Naive thymus-derived CD4-positive, alpha-beta T cell (primary cell): ENCODE results near the gene APOF. TPM values are rescaled to one million over a fixed set of nuclear protein-coding genes. Genes with fewer than 3 reads are reported as not detected.
"Not testable (repeated sequence)": the region's sequence is repeated elsewhere in the genome, so short reads cannot be mapped to it uniquely, and the experiment has no call there.

ENCODE experiments used
- ATAC-seq: fragments of 150-1000 bp; cut with Tn5 transposase; 2 replicates; pipeline ENCODE4 v1.10.0; 2021; ENCODE audit warnings: mild to moderate bottlenecking, moderate library complexity
- CTCF ChIA-PET: fragments of 350-600 bp; sonication (Branson Sonifier 250); formaldehyde crosslinking; loops from one replicate; lab custom pipeline; 2021; ENCODE audit warnings: antibody characterized with exemption; lab: Charles Lee
- POLR2A ChIA-PET: fragments of 350-600 bp; sonication (Branson Sonifier 250); formaldehyde crosslinking; loops from one replicate; lab custom pipeline; 2021; ENCODE audit warnings: antibody characterized with exemption, inconsistent platforms; lab: Charles Lee
- DNase-seq, 9 donors: peaks; one replicate each; pipeline versions ENCODE4 v3.0.0 to v3.0.0-alpha.2; 2020 to 2022; ENCODE audit warnings: mixed read lengths in 1 of 9
- H3K27ac ChIP-seq: one replicate; pipeline ENCODE4 v1.7.0; 2013; ENCODE audit warnings: mild to moderate bottlenecking, low read depth, low read length, moderate library complexity
- H3K27me3 ChIP-seq, 2 donors: one replicate each; pipeline ENCODE4 v1.7.0; 2013; ENCODE audit warnings: low read length in 2 of 2, mild to moderate bottlenecking in 2 of 2, moderate library complexity in 2 of 2; ENCODE audit not compliant: control insufficient read depth in 2 of 2, insufficient read depth in 2 of 2
- H3K36me3 ChIP-seq, 3 experiments: 1 replicate in 2 of 3; 2 replicates in 1 of 3; pipeline ENCODE4 v1.7.0; 2013; ENCODE audit warnings: low read length in 3 of 3, mild to moderate bottlenecking in 3 of 3, moderate library complexity in 1 of 3; ENCODE audit not compliant: insufficient read depth in 3 of 3, control insufficient read depth in 2 of 3
- H3K4me1 ChIP-seq, 2 donors: one replicate each; pipeline ENCODE4 v1.7.0; 2013; ENCODE audit warnings: low read length in 2 of 2, mild to moderate bottlenecking in 2 of 2, moderate library complexity in 1 of 2; ENCODE audit not compliant: control insufficient read depth in 2 of 2, insufficient read depth in 2 of 2
- H3K4me3 ChIP-seq: 2 replicates; pipeline ENCODE4 v1.7.0; 2013; ENCODE audit warnings: mild to moderate bottlenecking, low read length
- H3K9me3 ChIP-seq, 3 experiments: 1 replicate in 2 of 3; 2 replicates in 1 of 3; pipeline ENCODE4 v1.7.0; 2013; ENCODE audit warnings: low read length in 3 of 3; ENCODE audit not compliant: control insufficient read depth in 2 of 3
- H3K27ac Mint-ChIP-seq, 9 donors: one replicate each; pipeline ENCODE4 v1.8.0; 2020 to 2022; ENCODE audit warnings: mixed read lengths in 9 of 9, mild to moderate bottlenecking in 8 of 9, moderate library complexity in 5 of 9, inconsistent platforms in 2 of 9
- H3K27me3 Mint-ChIP-seq, 5 donors: one replicate each; pipeline ENCODE4 v1.8.0; 2021 to 2022; ENCODE audit warnings: mixed read lengths in 5 of 5, mild to moderate bottlenecking in 1 of 5
- H3K36me3 Mint-ChIP-seq, 5 donors: one replicate each; pipeline ENCODE4 v1.8.0; 2020 to 2022; ENCODE audit warnings: mixed read lengths in 5 of 5, mild to moderate bottlenecking in 3 of 5, inconsistent platforms in 1 of 5
- H3K4me1 Mint-ChIP-seq, 7 donors: one replicate each; pipeline ENCODE4 v1.8.0; 2020 to 2022; ENCODE audit warnings: mixed read lengths in 7 of 7, mild to moderate bottlenecking in 3 of 7, inconsistent platforms in 1 of 7
- H3K4me3 Mint-ChIP-seq, 10 donors: one replicate each; pipeline ENCODE4 v1.8.0; 2020 to 2022; ENCODE audit warnings: mild to moderate bottlenecking in 10 of 10, mixed read lengths in 10 of 10, moderate library complexity in 6 of 10, inconsistent platforms in 2 of 10
- H3K9me3 Mint-ChIP-seq, 11 donors: one replicate each; pipeline ENCODE4 v1.8.0; 2020 to 2022; ENCODE audit warnings: mixed read lengths in 11 of 11, mild to moderate bottlenecking in 4 of 11, inconsistent platforms in 1 of 11, moderate library complexity in 1 of 11
- intact Hi-C, 2 donors: fragments of 100-400 bp; cut with micrococcal nuclease; formaldehyde crosslinking; loops; one replicate each; pipeline ENCODE4 v1.15.1; 2023
- polyA plus RNA-seq, 2 donors: library from polyadenylated mRNA; unstranded; fragments of 300-500 nt; fragmentation: Illumina TruSeq; gene quantifications; one replicate each; pipeline ENCODE4 v1.2.3, GENCODE V29; 2021
- total RNA-seq, 6 experiments: library from RNA in 5 of 6; stranded (reverse) in 5 of 6; gene quantifications; 1 replicate in 5 of 6; 2 replicates in 1 of 6; pipeline ENCODE4 v1.2.3 and lab custom pipeline; 2021 to 2026

APOF gene
- total and polyA plus RNA-seq, 7 experiments from 2014 or later, result 0.12 TPM; not detected in 6

DNA sequence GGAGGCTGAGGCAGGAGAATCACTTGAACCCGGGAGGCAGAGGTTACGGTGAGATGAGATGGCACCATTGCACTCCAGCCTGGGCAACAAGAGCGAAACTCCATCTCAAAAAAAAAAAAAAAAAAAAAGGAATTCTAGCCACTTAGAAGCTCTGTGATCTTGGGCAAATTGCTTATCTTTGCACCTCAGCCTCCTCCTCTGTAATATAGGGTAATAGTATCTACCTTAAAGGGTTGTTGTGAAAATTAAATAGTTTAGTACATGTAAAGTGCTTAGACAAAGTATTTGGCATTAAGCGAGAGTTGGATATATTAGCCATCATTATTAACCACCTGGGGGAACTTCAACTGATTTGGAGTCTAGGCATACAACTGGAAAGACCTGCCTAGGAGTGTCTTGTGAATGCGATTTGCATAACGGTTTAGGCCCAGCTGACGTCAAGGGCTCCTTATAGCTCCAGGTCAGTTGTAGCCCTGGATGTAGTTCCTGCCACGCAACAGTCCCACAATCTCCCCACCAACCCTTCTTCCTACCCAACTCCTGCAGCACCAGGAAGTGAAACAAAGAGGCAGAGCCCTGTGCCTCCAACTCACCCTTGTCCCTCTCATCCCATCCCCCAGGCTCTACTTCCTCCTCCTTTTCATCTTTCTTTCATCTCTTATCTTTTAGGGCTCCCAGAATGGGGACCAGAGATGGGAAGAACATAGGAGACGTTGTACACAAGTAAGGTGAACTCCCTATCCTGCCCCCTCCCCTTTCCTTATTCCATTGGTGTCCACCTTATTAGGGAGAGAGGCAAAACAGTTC lies 26.1 kb downstream of the APOF start:
- intact Hi-C loops, result loop anchor here in 1 of 2 donors (10.0 kb wide), 1 partner anchor 1408 kb away; the partner anchor contains the start of gene TSPAN31
- H3K27ac ChIP-seq, result peak overlapping the region; percentile 30
- peak overlapping the region in 7 of 10 donors; percentile 0 to 37 (median 25) for H3K4me3 Mint-ChIP-seq

DNA sequence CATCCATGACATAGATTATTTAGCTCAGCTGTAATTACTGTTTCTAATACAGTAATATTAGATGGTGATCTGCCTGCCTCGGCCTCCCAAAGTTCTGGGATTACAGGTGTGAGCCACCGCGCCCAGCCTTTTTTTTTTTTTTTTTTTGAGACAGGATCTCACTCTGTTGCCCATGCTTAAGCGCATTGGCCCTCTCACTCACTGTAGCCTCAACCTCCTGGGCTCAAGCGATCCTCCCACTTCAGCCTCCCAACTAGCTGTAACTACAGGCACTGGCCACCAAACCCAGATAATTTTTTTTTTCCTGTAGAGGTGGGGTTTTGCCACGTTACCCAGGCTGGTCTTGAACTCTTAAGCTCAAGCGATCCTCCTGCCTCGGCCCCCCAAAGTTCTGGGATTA lies 27.1 kb downstream of the APOF start:
- ATAC-seq, DNase-seq, H3K4me3 Mint-ChIP-seq, H3K36me3 ChIP-seq, H3K27me3 ChIP-seq, H3K27me3 Mint-ChIP-seq, H3K9me3 ChIP-seq, H3K4me3 ChIP-seq, H3K9me3 Mint-ChIP-seq: not testable (repeated sequence)
- peaks cover 27 to 82% (median 64%) of the 10 kb centered on the region in 7 donors for H3K4me1 Mint-ChIP-seq
- H3K27ac ChIP-seq, result peak overlapping the region; percentile 98
- POLR2A ChIA-PET, result interaction anchor here (0.7 to 9.8 kb wide), 4 partner anchors 8 to 132 kb away, joined by 3 to 156 read pairs (median 35); partner anchors contain the start of genes APOF, CNPY2 and STAT2
- H3K36me3 Mint-ChIP-seq, result peaks cover 0 to 17% (median 12%) of the 10 kb centered on the region in 5 donors
- intact Hi-C loops, result loop anchor here in 1 of 2 donors (2.0 to 10.0 kb wide), 2 partner anchors 77 to 1409 kb away; partner anchors contain the start of genes ANKRD52 and TSPAN31
- peak overlapping the region in 7 of 9 donors; percentile 26 to 100 (median 99) for H3K27ac Mint-ChIP-seq
- H3K4me1 ChIP-seq, result peaks cover 39 to 40% of the 10 kb centered on the region in 2 donors
- CTCF ChIA-PET, result interaction anchor here (0.7 to 1.5 kb wide), 2 partner anchors 128 to 129 kb away, joined by 3 read pairs; no protein-coding TSS in a partner anchor

More for the DNA sequence above, 26.1 kb downstream of the APOF start:
- peak overlapping the region; percentile 31 to 99 (median 91) for H3K27ac Mint-ChIP-seq
- Histone ChIP-seq H3K9me3 (no peaks in the 10 kb centered on the region), H3K4me1 (peaks cover 40% of the 10 kb centered on the region in 2 donors), H3K27me3 (no peaks in the 10 kb centered on the region), H3K36me3 (peaks cover 0 to 11% (median 0%) of the 10 kb centered on the region in 3 experiments), H3K4me3 (no peak overlapping the region)
- ChIA-PET CTCF (interaction anchor here (0.6 to 2.6 kb wide), 4 partner anchors 15 to 128 kb away, joined by 3 to 10 read pairs (median 4); no protein-coding TSS in a partner anchor), POLR2A (interaction anchor here (0.6 to 9.8 kb wide), 6 partner anchors 15 to 131 kb away, joined by 3 to 156 read pairs (median 16); partner anchors contain the start of genes APOF, CNPY2 and STAT2)
- H3K4me1 Mint-ChIP-seq, result peaks cover 27 to 83% (median 67%) of the 10 kb centered on the region in 7 donors
- peaks cover 0 to 2% (median 0%) of the 10 kb centered on the region in 5 donors for H3K27me3 Mint-ChIP-seq
- H3K9me3 Mint-ChIP-seq, result peaks cover 0 to 2% (median 0%) of the 10 kb centered on the region in 11 donors
- no peak for DNase-seq
- ATAC-seq, result no peak
- H3K36me3 Mint-ChIP-seq, result peaks cover 0 to 17% (median 9%) of the 10 kb centered on the region in 5 donors

DNA sequence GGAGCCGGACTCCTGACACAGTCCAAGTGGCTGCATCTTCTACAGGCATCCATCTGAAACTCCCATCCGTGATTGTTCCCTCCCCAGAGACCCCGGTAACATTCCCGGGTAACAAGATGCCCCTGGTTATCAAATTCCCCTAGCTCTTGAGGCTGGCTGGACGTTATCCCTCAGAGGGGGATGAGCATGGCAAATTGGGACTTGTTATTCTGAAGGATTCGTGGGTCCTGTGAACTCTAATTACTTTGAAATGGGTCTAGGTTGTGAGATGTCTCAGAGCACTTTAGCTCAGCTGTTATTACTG lies 28.2 kb downstream of the APOF start:
- H3K4me1 ChIP-seq, result peaks cover 30 to 33% of the 10 kb centered on the region in 2 donors
- peaks cover 0 to 19% (median 8%) of the 10 kb centered on the region in 5 donors for H3K36me3 Mint-ChIP-seq
- intact Hi-C loops, result loop anchor here (1.0 to 10.0 kb wide), 12 partner anchors 12 to 1410 kb away; partner anchors contain the start of genes STAT2 (in 2 of the 2), TIMELESS (in 2 of the 2), ANKRD52 (in 1 of the 2) and COQ10A (in 1 of the 2)
- peaks cover 22 to 71% (median 54%) of the 10 kb centered on the region in 7 donors for H3K4me1 Mint-ChIP-seq
- no peaks in the 10 kb centered on the region for H3K27me3 ChIP-seq
- H3K9me3 ChIP-seq, result no peaks in the 10 kb centered on the region
- H3K27ac ChIP-seq, result peak overlapping the region; percentile 98
- H3K4me3 ChIP-seq, result peak overlapping the region; percentile 93
- DNase-seq (peak in 1 of 9 donors; percentile 10), ATAC-seq (no peak)
- no peaks in the 10 kb centered on the region for H3K36me3 ChIP-seq
- peaks cover 0 to 2% (median 0%) of the 10 kb centered on the region in 5 donors for H3K27me3 Mint-ChIP-seq
- POLR2A ChIA-PET, result interaction anchor here (0.6 to 9.8 kb wide), 7 partner anchors 9 to 120 kb away, joined by 3 to 156 read pairs (median 7); partner anchors contain the start of genes APOF, CNPY2 and STAT2
- CTCF ChIA-PET, result interaction anchor here (1.1 to 3.0 kb wide), 2 partner anchors 26 to 130 kb away, joined by 6 to 9 read pairs; partner anchors contain the start of gene STAT2
- peak overlapping the region; percentile 97 to 100 (median 99) for H3K27ac Mint-ChIP-seq
- H3K4me3 Mint-ChIP-seq, result peak overlapping the region; percentile 89 to 99 (median 95)
- H3K9me3 Mint-ChIP-seq, result peaks cover 0 to 2% (median 0%) of the 10 kb centered on the region in 11 donors

DNA sequence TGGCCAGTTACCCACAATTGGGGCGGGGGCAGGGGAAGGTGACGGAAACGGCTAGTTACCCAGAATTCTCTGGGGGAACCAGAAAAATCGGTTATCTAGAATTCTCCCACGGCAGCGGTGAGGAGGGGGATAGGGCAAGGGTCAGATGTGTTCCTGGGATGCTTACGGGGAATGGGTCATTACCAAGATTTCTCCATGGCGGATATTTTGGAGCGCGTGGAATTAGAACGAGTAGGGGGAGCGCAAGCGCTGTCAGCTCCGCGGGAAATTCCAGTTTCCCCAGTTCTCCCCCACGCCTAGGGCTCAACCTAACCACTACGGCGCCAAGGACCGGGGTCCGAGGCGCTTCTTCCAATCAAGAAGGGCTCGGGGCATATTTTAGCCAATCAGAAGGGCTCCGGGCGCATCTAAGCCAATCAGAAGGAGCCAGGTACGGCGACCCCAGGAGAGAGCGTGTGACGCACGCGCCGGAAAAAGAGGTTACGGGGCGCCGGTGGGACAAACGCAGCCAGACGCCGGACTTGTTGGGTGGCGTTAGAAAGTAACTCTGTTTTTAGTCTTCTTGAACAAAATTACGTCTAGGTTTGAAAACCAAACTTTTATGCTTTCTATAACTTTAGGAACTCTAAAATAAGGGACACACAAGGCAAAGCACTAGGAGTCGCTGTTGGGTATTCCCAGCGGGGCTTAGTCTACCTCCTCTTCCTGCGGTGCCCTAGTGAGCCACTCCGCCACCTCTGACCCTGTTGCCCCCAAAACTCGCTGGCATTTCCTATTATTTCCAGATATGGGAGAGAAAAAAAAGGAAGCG lies 28.8 kb downstream of the APOF start, which contains the start of gene PAN2:
Gene PAN2 (minus strand): TSS at position 322 of the 811 bp plus-strand sequence. CDS start 906 bp downstream, outside the sequence.
- Histone ChIP-seq H3K9me3 (no peaks in the 10 kb centered on the region), H3K36me3 (no peaks in the 10 kb centered on the region), H3K4me3 (peak within 1 kb of the TSS; percentile 93), H3K4me1 (peaks cover 27 to 30% of the 10 kb centered on the region in 2 donors), H3K27me3 (no peaks in the 10 kb centered on the region), H3K27ac (peak within 1 kb of the TSS; percentile 98)
- intact Hi-C loops, result loop anchor here (1.0 to 10.0 kb wide), 12 partner anchors 12 to 1411 kb away; partner anchors contain the start of genes CS (in 2 of the 2), SPRYD4 (in 2 of the 2), STAT2 (in 2 of the 2) and TIMELESS (in 2 of the 2)
- peaks cover 16 to 66% (median 48%) of the 10 kb centered on the region in 7 donors for H3K4me1 Mint-ChIP-seq
- POLR2A ChIA-PET, result interaction anchor here (0.6 to 9.8 kb wide), 16 partner anchors 8 to 505 kb away, joined by 3 to 156 read pairs (median 4); partner anchors contain the start of genes APOF, CNPY2, COQ10A and DNAJC14
- H3K9me3 Mint-ChIP-seq, result peaks cover 0 to 2% (median 0%) of the 10 kb centered on the region in 11 donors
- H3K27ac Mint-ChIP-seq, result peak within 1 kb of the TSS; percentile 97 to 100 (median 99)
- CTCF ChIA-PET, result interaction anchor here (0.6 to 3.0 kb wide), 5 partner anchors 26 to 130 kb away, joined by 3 to 9 read pairs (median 5); partner anchors contain the start of genes RNF41 and STAT2
- peaks cover 0 to 2% (median 0%) of the 10 kb centered on the region in 5 donors for H3K27me3 Mint-ChIP-seq
- peak; percentile 90 for ATAC-seq
- peak within 1 kb of the TSS; percentile 89 to 99 (median 95) for H3K4me3 Mint-ChIP-seq
- peaks cover 0 to 14% (median 7%) of the 10 kb centered on the region in 5 donors for H3K36me3 Mint-ChIP-seq
- peak; percentile 74 to 94 (median 92) for DNase-seq

DNA sequence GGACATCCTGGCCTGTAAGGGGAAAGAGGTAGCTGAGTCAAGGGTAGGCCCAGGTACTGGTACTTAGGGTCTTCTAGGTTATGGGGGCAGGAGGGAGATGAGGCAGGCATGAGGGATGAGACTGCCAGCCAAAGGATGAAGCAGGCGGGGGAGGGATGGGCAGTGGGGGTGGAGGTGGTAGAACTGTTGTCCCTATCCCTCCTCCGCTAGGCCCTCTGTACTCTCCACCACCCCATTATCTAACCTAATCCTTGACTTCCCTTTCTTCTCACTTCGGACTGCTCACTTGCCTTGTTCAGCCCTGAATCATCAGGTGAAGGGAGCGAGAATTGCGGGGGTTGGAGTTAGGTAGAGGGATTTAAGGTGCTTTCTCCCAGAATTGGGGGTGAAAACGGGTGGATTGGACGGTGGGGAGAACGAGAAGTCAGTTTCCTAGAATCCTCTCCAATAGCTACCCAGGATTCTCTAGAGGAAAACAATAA lies 29.4 kb downstream of the APOF start:
- Histone ChIP-seq H3K27me3 (no peaks in the 10 kb centered on the region), H3K4me1 (peaks cover 22 to 26% of the 10 kb centered on the region in 2 donors), H3K36me3 (peaks cover 0 to 4% (median 0%) of the 10 kb centered on the region in 3 experiments), H3K27ac (peak overlapping the region; percentile 98), H3K9me3 (no peaks in the 10 kb centered on the region), H3K4me3 (peak overlapping the region; percentile 93)
- intact Hi-C loops, result loop anchor here in 1 of 2 donors (1.0 to 10.0 kb wide), 6 partner anchors 17 to 1412 kb away; partner anchors contain the start of genes CS, NABP2, RNF41 and SPRYD4
- H3K4me3 Mint-ChIP-seq, result peak overlapping the region; percentile 89 to 99 (median 95)
- H3K9me3 Mint-ChIP-seq, result peaks cover 0 to 2% (median 0%) of the 10 kb centered on the region in 11 donors
- H3K4me1 Mint-ChIP-seq, result peaks cover 12 to 59% (median 42%) of the 10 kb centered on the region in 7 donors
- H3K27me3 Mint-ChIP-seq, result peaks cover 0 to 2% (median 0%) of the 10 kb centered on the region in 5 donors
- ChIA-PET POLR2A (interaction anchor here (0.6 to 9.8 kb wide), 18 partner anchors 9 to 504 kb away, joined by 3 to 156 read pairs (median 4); partner anchors contain the start of genes APOF, CNPY2, COQ10A and DNAJC14), CTCF (interaction anchor here (0.8 to 3.0 kb wide), 3 partner anchors 27 to 131 kb away, joined by 3 to 9 read pairs (median 5); partner anchors contain the start of genes RNF41 and STAT2)
- peaks cover 0 to 11% (median 3%) of the 10 kb centered on the region in 5 donors for H3K36me3 Mint-ChIP-seq
- no peak for DNase-seq
- peak overlapping the region; percentile 97 to 100 (median 99) for H3K27ac Mint-ChIP-seq
- peak; percentile 1 for ATAC-seq
